Middle frontal gyrus (tissue), 1 donor: ENCODE results near the gene ATMIN.

Experiments
- DNase-seq: peaks from one replicate; pipeline ENCODE4 v3.0.0-alpha.2; 2015; ENCODE audit warnings: low spot score; ENCODE audit errors: extremely low spot score

The ATMIN gene

DNA sequence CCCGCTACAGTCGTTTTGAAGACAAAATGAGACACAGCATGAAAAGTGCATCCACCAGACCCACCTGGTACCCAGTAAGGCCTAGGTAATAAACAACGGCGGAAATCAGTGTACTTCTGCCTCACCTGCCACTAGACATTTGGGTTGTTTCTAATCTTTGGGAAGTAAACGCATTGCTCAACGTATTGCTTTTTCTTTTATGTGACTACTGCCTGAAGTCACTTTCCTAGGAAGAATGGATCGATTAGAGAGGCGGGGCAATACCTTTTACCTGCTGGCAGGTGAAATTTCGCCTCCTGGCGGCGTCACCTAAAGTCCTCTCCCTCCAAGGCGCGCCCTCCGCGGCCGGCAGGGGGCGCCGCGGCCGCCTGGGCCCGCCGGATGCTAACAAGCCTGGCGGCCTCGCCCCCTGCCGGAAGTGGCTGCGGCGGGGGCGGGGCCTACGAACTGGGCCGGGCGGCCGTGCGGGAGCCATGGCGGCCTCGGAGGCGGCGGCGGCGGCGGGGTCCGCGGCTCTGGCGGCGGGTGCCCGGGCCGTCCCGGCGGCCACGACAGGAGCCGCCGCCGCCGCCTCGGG is at the start of gene ATMIN:
Gene ATMIN (plus strand): TSS at position 445 of the 577 bp plus-strand sequence. CDS start 29 bp downstream, at position 474.
- peak; percentile 86 for DNase-seq

- DNase-seq, result no peak
Measured at GRCh38 chr16:80986557-80986956, 49.1 kb upstream of the ATMIN start.

DNA sequence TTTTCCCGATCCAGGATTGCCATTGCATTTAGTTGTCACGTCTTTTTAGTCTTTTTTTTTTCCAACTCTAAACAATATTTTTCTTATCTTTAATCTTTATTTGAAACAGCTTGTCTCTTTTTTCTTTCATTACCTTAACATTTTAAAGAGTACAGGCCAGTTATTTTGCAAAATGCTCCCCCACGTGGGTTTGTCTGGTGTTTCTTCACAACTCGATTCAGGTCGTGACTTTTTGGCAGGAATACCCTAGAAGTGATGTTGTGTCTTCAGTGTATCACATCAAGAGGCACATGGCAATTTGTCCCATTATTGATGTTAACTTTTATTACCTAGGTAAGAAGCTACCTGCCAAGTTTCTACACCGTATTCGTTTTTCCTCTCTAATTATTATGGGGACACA is 46.9 kb upstream of the ATMIN start:
- no peak for DNase-seq

- DNase-seq, result no peak
Measured at GRCh38 chr16:80989801-80990200, 45.8 kb upstream of the ATMIN start.

DNA sequence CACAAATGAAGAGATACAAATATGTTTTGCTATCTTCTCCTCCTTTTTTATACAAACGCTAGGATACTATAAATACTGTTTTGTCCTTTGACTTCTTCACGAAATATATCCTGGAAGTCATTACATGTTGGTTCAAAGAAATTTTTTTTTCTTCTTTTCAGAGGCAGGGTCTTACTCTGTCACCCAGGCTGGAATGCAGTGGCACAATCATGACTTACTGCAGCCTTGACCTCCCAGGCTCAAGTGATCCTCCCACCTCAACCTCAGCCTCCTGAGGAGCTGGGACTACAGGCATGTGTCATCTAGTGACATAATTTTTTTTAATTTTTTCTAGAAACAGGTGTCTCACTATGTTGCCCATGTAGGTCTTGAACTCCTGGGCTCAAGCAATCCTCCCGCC is 45.1 kb upstream of the ATMIN start:
- no peak for DNase-seq

DNA sequence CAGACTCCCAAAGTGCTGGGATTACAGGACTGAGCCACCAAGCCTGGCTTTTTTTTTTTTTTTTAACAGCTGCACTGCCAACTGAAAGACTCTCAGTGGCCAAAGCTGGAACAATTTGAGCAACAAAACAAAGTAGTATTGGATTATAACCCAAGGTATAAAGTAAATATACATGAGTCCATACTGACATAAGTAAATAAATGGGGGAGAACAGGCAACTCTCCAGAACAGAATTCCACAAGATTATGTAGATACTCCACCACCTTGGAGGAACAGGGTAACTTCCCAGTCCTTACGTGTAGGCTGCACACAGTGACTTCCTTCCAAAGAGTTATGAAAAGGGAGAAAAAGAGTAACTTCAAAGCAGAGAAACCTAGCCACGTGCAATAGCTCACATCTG is 44.7 kb upstream of the ATMIN start:
- no peak for DNase-seq

DNA sequence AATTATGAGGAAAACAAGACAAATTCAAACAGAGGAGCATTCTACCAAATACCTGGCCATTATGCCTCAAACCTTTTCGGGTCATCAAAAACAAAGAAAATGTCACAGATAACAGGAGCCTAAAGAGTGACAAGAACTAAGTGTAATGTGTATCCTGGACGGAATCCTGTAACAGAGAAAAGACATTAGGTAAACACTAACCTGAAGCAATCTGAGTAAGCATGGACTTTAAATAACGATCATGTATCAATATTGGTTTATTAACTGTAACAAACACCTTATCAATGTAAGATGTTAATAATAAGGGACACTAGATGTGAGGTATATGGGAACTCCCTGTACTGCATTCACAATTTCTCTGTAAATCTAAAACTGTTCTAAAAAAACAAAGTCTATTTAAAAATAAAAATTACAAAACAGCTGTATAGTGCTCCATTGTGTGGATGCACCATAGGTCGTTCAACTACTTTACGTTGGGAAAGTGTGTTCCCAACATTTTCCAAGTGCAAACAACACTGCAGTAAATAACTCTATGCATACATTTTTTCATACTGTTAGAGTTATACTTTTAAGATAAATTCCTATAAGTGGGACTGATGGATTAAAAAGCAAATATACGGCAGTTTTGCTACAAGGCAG is 43.7 kb upstream of the ATMIN start:
- DNase-seq, result no peak

GRCh38 chr16:80992676-80993293 is 42.9 kb upstream of the ATMIN start:
- DNase-seq, result no peak

DNA sequence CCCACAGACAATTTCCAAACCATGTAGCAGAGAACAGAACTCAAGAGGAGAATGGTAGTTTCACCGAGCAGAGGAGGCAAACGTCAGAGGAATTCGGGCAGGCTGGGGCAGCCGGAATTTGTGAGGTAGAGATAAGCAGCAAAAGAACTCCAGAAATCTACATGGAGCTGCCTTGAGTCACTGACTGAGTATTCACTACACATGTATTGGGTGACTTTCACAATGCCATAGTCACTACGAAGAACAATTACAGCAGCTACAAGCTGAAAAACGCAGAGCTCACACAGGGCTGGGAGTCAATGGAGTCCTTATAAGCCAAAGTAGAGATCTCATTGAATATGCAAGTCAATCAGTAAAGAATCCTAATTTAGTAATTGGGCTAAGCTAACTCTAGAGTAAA is 42.3 kb upstream of the ATMIN start:
- no peak for DNase-seq

- DNase-seq, result no peak
Measured at GRCh38 chr16:80993834-80994233, 41.8 kb upstream of the ATMIN start.

GRCh38 chr16:80994451-80994850 is 41.2 kb upstream of the ATMIN start:
- DNase-seq, result no peak

- DNase-seq, result no peak
Measured at GRCh38 chr16:80996688-80997138, 38.9 kb upstream of the ATMIN start.

DNA sequence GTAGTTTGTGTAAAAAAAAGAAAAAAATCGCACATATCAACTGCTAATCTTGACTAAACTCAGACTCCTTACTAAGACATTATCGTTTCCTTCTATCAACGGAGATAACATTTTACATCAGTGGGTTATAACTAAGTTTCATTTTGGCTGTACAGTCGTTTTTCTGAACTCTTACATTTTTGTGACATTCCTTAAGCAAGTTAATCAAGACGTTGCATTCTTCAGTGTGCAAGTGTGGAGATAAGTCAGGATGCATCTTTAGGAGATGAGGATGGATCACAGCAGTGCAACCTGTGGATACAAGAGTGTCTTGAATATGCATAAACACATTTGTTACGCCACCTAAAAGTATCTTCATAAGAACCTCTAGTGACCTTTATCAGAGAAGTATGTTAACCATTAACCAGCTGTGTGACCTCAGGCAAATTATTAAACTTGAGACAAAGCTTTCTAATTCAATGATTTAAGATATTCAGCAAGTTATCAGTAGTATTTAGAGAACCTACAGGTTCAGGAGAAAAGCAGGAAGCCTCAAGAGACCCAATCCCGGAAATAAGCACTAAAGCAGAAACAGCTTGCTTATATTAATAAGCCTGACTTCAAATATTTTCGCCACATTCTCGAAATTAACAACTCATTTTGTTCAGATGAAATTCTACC is 38.4 kb upstream of the ATMIN start:
- DNase-seq, result no peak

- no peak for DNase-seq
Measured at GRCh38 chr16:80997964-80998620, 37.5 kb upstream of the ATMIN start.

DNA sequence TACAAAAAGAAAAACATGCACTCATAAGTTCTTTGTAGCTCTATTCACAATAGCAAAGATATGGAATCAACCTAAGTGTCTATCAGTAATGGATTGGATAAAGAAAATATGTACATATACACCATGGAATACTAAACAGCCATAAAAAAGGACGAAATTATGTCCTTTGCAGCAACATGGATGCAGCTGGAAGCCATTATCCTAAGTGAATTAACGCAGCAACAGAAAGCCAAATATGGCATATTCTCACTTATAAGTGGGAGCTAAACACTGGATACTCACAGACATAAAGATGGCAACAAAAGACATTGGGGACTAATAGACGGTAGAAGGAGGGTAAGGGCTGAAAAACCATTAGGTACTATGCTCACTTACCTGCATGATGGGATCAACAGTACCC is 34.8 kb upstream of the ATMIN start:
- no peak for DNase-seq

DNA sequence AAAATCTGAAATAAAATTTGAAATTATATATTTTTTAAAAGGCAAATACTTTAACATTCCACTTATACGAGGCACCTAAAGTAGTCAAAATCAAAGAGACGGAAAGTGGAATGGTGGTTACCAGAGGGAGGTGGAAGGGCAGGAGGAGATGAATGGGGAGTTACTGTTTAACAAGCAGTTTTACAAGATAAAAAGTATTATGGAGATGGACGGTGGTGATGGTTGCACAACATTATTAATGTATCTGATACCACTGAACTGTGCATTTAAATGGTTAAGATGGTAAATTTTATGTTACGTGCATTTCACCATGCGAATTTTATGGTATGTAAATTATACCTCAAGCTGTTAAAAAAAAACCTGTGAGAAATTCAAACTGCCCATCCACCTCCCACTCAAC is 34.3 kb upstream of the ATMIN start:
- DNase-seq, result no peak

- no peak for DNase-seq
Measured at GRCh38 chr16:81003064-81003463, 32.6 kb upstream of the ATMIN start.

GRCh38 chr16:81003610-81004460 is 31.8 kb upstream of the ATMIN start:
- no peak for DNase-seq

DNA sequence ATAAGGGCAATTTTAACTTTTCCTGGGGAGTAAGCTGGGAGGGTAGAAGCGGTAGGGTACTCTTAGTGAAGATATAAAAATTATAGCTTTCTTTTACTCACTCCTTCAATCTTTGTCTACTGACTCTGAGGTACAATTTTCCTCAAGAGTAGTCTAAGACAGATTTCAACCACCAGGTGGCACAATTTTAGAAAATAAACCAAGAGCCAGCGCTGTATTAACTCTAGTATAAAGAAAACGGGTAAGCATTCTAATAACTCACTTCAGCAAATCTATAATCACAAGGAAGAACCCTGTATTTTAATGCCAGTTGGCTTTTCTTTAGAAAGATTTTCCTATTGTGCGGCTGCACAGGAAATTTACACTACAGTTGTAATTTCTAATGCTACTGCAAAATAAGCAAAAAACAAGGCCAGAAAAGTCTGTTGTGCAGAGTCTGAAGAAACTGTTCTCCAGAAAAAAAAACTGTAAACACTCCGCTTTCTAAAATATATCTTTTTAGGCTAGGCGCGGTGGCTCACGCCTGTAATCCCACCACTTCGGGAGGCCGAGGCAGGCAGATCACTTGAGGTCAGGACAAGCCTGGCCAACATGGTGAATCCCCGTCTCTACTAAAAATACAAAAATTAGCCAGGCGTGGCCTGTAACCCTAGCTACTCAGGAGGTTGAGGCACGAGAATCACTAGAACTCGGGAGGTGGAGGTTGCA is 30.8 kb upstream of the ATMIN start:
- DNase-seq, result peak; percentile 64

GRCh38 chr16:81005610-81006161 is 30.0 kb upstream of the ATMIN start:
- DNase-seq, result no peak
